Endodermal cell (in vitro differentiated cells): Measurements from ENCODE around the gene PNPLA7. TPM values are rescaled to one million over a fixed set of nuclear protein-coding genes. Genes with fewer than 3 reads are reported as not detected.
"Not testable (repeated sequence)": the region's sequence is repeated elsewhere in the genome, so short reads cannot be mapped to it uniquely, and the experiment has no call there.

ENCODE experiments used
- DNase-seq: peaks from one replicate; pipeline ENCODE4 v3.0.0-alpha.2; 2017
- H3K27ac ChIP-seq: 2 replicates; pipeline ENCODE4 v1.5.1; 2013; ENCODE audit warnings: mild to moderate bottlenecking, low read depth, low read length, moderate library complexity
- H3K27me3 ChIP-seq: 2 replicates; pipeline ENCODE4 v1.6.1; 2013; ENCODE audit warnings: mild to moderate bottlenecking, low read length, moderate library complexity; ENCODE audit not compliant: insufficient read depth, control insufficient read depth, poor library complexity, severe bottlenecking
- H3K36me3 ChIP-seq: 2 replicates; pipeline ENCODE4 v1.7.0; 2013; ENCODE audit warnings: mild to moderate bottlenecking, low read length, moderate library complexity; ENCODE audit not compliant: control insufficient read depth, insufficient read depth
- H3K4me1 ChIP-seq: one replicate; pipeline ENCODE4 v1.7.0; 2013; ENCODE audit warnings: low read length; ENCODE audit not compliant: control insufficient read depth, insufficient read depth
- H3K4me3 ChIP-seq: 2 replicates; pipeline ENCODE4 v1.5.1; 2013; ENCODE audit warnings: mild to moderate bottlenecking, low read length, moderate library complexity
- H3K9ac ChIP-seq: 2 replicates; pipeline ENCODE4 v1.6.1; 2013; ENCODE audit warnings: mild to moderate bottlenecking, low read length, moderate library complexity; ENCODE audit not compliant: poor library complexity, severe bottlenecking; ENCODE audit errors: extremely low read depth
- H3K9me3 ChIP-seq: 2 replicates; pipeline ENCODE4 v1.6.1; 2013; ENCODE audit warnings: mild to moderate bottlenecking, low read length, moderate library complexity; ENCODE audit not compliant: control insufficient read depth
- H3K27ac Mint-ChIP-seq: 2 replicates; pipeline ENCODE4 v1.8.0; 2020; ENCODE audit warnings: mixed read lengths
- H3K27me3 Mint-ChIP-seq: 2 replicates; pipeline ENCODE4 v1.8.0; 2021; ENCODE audit warnings: mild to moderate bottlenecking, mixed read lengths; ENCODE audit not compliant: insufficient read depth
- H3K36me3 Mint-ChIP-seq: 2 replicates; pipeline ENCODE4 v1.8.0; 2020; ENCODE audit warnings: low read depth, mixed read lengths
- H3K4me1 Mint-ChIP-seq: 2 replicates; pipeline ENCODE4 v1.8.0; 2020; ENCODE audit warnings: mixed read lengths
- H3K4me3 Mint-ChIP-seq: 2 replicates; pipeline ENCODE4 v1.8.0; 2020; ENCODE audit warnings: mild to moderate bottlenecking, moderate library complexity, mixed read lengths
- H3K9me3 Mint-ChIP-seq: 2 replicates; pipeline ENCODE4 v1.8.0; 2020; ENCODE audit warnings: mild to moderate bottlenecking, mixed read lengths
- whole genome bisulfite sequencing, 2 experiments: methylation state at CpG; one replicate each; pipeline versions ENCODE4 v1.1.5 to v1.1.7; 2013; ENCODE audit warnings: missing lambda C conversion rate in 2 of 2, mixed read lengths in 1 of 2; ENCODE audit not compliant: insufficient coverage in 1 of 2, insufficient read length in 1 of 2; 5-methylcytosine and 5-hydroxymethylcytosine counted together
- total RNA-seq, 2 donors: library from RNA; stranded (reverse); fragmentation: NEBNext Ultra II Directional in 1 of 2; extraction: Animal tissue kit (Norgen Biotek cat#: 25700) in 1 of 2; gene quantifications; 2 replicates in 1 of 2; 3 replicates in 1 of 2; pipeline ENCODE4 v1.2.1, GENCODE V29; 2021
- TF ChIP-seq, protein P1 (sequence below): fragments of 200-600 bp; sonication (generic); conservative IDR thresholded peaks from 2 replicates; pipeline ENCODE4 v1.5.0; 2021; ENCODE audit warnings: antibody characterized with exemption, mild to moderate bottlenecking

PNPLA7 gene
- total RNA-seq, 2 donors from 2014 or later = 2.0 to 2.4 TPM

DNA sequence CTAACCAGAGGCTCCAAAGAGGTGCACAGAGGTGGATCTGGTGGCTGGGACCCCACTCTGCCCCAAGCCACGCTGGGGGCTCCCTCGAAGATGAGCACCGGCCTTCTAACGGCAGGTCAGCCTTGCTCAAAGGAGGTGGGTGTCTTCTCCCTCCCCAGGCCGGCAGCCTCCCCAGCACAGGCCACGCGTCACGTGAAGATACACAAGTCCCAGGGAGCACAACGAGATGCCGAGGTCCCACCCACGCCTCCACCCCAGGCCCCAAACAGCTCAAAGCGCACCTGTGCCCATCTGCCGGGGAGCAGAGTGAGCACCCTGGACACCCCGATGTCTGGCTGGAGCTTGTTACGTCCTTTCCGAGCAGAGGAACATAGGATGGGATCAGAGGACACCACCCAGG is 12.1 kb downstream of the PNPLA7 start:
- TF ChIP-seq, protein P1, sequence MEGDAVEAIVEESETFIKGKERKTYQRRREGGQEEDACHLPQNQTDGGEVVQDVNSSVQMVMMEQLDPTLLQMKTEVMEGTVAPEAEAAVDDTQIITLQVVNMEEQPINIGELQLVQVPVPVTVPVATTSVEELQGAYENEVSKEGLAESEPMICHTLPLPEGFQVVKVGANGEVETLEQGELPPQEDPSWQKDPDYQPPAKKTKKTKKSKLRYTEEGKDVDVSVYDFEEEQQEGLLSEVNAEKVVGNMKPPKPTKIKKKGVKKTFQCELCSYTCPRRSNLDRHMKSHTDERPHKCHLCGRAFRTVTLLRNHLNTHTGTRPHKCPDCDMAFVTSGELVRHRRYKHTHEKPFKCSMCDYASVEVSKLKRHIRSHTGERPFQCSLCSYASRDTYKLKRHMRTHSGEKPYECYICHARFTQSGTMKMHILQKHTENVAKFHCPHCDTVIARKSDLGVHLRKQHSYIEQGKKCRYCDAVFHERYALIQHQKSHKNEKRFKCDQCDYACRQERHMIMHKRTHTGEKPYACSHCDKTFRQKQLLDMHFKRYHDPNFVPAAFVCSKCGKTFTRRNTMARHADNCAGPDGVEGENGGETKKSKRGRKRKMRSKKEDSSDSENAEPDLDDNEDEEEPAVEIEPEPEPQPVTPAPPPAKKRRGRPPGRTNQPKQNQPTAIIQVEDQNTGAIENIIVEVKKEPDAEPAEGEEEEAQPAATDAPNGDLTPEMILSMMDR = no peak
- no peak overlapping the region for H3K27ac ChIP-seq
- Mint-ChIP-seq H3K27me3 (no peaks in the 10 kb centered on the region), H3K27ac (no peak overlapping the region), H3K4me3 (no peak overlapping the region), H3K4me1 (no peaks in the 10 kb centered on the region), H3K9me3 (peaks cover 6% of the 10 kb centered on the region), H3K36me3 (peaks cover 5% of the 10 kb centered on the region)
- no peaks in the 10 kb centered on the region for H3K4me1 ChIP-seq
- no peaks in the 10 kb centered on the region for H3K27me3 ChIP-seq
- H3K36me3 ChIP-seq = no peaks in the 10 kb centered on the region
- WGBS, 2 experiments = 91 to 99% methylated on average over 12 to 16 of the region's 16 CpGs
- H3K9ac ChIP-seq = no peak overlapping the region
- no peak for DNase-seq
- no peak overlapping the region for H3K4me3 ChIP-seq
- H3K9me3 ChIP-seq = no peaks in the 10 kb centered on the region

GRCh38 chr9:137536594-137537131 is 13.5 kb downstream of the PNPLA7 start:
- H3K9me3 ChIP-seq, H3K27me3 ChIP-seq, H3K36me3 ChIP-seq, H3K27me3 Mint-ChIP-seq, H3K27ac Mint-ChIP-seq, DNase-seq, H3K4me1 ChIP-seq, H3K4me3 ChIP-seq, H3K4me3 Mint-ChIP-seq, H3K9ac ChIP-seq, H3K36me3 Mint-ChIP-seq, H3K4me1 Mint-ChIP-seq, H3K9me3 Mint-ChIP-seq, H3K27ac ChIP-seq: not testable (repeated sequence)
- 91 to 94% methylated on average over 8 to 16 of the region's 16 CpGs for WGBS, 2 experiments

- H3K36me3 Mint-ChIP-seq = peaks cover 5% of the 10 kb centered on the region
- Histone ChIP-seq H3K4me1 (no peaks in the 10 kb centered on the region), H3K9ac (no peak overlapping the region), H3K27me3 (no peaks in the 10 kb centered on the region), H3K4me3 (no peak overlapping the region), H3K9me3 (no peaks in the 10 kb centered on the region), H3K36me3 (no peaks in the 10 kb centered on the region), H3K27ac (no peak overlapping the region)
- DNase-seq = no peak
- peaks cover 6% of the 10 kb centered on the region for H3K9me3 Mint-ChIP-seq
- TF ChIP-seq, protein P1 = no peak
- no peak overlapping the region for H3K4me3 Mint-ChIP-seq
- no peak overlapping the region for H3K27ac Mint-ChIP-seq
- peaks cover 1% of the 10 kb centered on the region for H3K4me1 Mint-ChIP-seq
- H3K27me3 Mint-ChIP-seq = no peaks in the 10 kb centered on the region
Observed at GRCh38 chr9:137535120-137535428, 15.1 kb downstream of the PNPLA7 start.
